Esophagus muscularis mucosa (tissue), 4 donors: Measurements from ENCODE around the gene ATF3. TPM values are rescaled to one million over a fixed set of nuclear protein-coding genes. Genes with fewer than 3 reads are reported as not detected.

Experiments used
- DNase-seq: peaks from one replicate; pipeline ENCODE4 v3.0.0-alpha.2; 2017; ENCODE audit errors: extremely low spot score
- H3K27ac ChIP-seq, 4 donors: fragments of 200-600 bp; sonication (generic); replicated peaks in 1 of 4; 1 replicate in 3 of 4; 2 replicates in 1 of 4; pipeline ENCODE4 v1.5.1; 2016 to 2019; ENCODE audit warnings: mild to moderate bottlenecking in 1 of 4
- H3K27me3 ChIP-seq, 4 donors: fragments of 200-600 bp; sonication (generic); one replicate each; pipeline versions ENCODE4 v1.5.1 to v1.6.0; 2016 to 2019
- H3K36me3 ChIP-seq, 4 donors: fragments of 200-600 bp; sonication (generic); one replicate each; pipeline ENCODE4 v1.5.1; 2016 to 2019
- H3K4me1 ChIP-seq, 4 donors: fragments of 200-600 bp; sonication (generic); one replicate each; pipeline ENCODE4 v1.5.1; 2016 to 2019
- H3K4me3 ChIP-seq, 4 donors: fragments of 200-600 bp; sonication (generic); 1 replicate in 2 of 4; 2 replicates in 2 of 4; pipeline ENCODE4 v1.5.1; 2016 to 2019; ENCODE audit warnings: mild to moderate bottlenecking in 4 of 4, moderate library complexity in 1 of 4
- H3K9me3 ChIP-seq, 4 donors: fragments of 200-600 bp; sonication (generic); 1 replicate in 3 of 4; 2 replicates in 1 of 4; pipeline ENCODE4 v1.5.1; 2016 to 2019
- CTCF ChIP-seq, 3 experiments: fragments of 200-600 bp in 2 of 3; fragments of 450-650 bp in 1 of 3; sonication (generic) in 2 of 3; IDR thresholded peaks; one replicate each; pipeline ENCODE4 v1.5.1; 2017 to 2019; ENCODE audit warnings: antibody characterized with exemption in 3 of 3, mild to moderate bottlenecking in 2 of 3, moderate library complexity in 1 of 3
- EP300 ChIP-seq: sonication (generic); formaldehyde crosslinking; IDR thresholded peaks from one replicate; pipeline ENCODE4 v1.6.1; 2017; ENCODE audit warnings: antibody characterized with exemption
- POLR2A ChIP-seq: fragments of 450-650 bp; IDR thresholded peaks from one replicate; pipeline ENCODE4 v1.6.1; 2017; ENCODE audit warnings: antibody characterized with exemption, moderate library complexity, mild to moderate bottlenecking, low read depth
- POLR2AphosphoS5 ChIP-seq, 2 donors: sonication (generic); formaldehyde crosslinking; IDR thresholded peaks; one replicate each; pipeline ENCODE4 v1.6.1; 2017; ENCODE audit warnings: antibody characterized with exemption in 2 of 2
- WGBS: methylation state at CpG from one replicate; pipeline ENCODE4 v1.1.5; 2018; 5-methylcytosine and 5-hydroxymethylcytosine counted together
- intact Hi-C: fragments of 100-400 bp; cut with DNase I; formaldehyde crosslinking; loops from one replicate; pipeline ENCODE4 v1.15.1; 2023
- total RNA-seq, 4 donors: library from RNA; depleted of rRNA; stranded (reverse); fragments of >200 nt; gene quantifications; one replicate each; pipeline versions ENCODE4 v1.1.0 to v1.2.1, GENCODE V29; 2016

Gene ATF3
- total RNA-seq, 4 donors from 2014 or later: 2.9 to 29.7 (median 3.7) TPM

DNA sequence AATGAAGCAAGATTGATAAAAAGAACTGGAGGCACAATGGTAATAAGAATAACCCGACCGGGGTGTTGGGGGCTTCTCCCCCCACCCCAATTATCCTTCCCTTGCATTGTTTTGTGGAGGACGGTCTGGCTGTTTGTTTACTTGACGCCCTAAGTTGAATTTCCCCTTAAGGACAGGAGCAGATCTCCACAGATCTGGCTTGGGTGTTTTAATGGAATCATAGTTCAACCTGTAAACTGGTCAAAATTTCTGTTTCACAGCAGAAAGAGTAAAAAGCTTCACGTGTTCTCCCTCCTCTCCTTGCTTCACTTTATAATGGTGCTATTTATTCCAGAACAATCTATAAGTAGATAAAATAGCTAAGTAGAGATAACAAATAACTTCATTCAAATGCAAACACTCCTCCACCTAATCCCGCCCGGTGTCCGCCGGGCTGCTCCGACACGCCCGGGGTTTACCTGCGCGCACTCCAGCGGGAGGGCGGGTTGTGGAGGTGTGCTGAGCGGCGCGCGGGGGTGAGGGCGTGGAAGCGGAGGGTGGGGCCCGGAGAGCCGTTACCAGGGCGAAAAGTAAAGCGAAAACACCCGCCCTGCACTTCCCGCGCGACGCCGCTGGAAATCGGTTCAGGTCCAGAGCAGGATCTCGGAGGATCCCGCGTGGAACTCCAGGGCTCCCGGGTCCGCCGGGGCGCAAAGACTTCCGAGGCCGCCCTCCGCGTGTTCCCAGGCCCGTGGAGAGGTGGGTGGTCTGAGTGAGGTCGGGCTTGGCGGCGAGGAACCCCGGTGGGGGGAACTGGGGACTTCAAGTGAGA, 2.0 kb upstream of the ATF3 start:
- TF ChIP-seq POLR2A (peak; percentile 25), CTCF (IDR thresholded peaks at IDR 0.05) (peak in 1 of 3 experiments; percentile 18), POLR2AphosphoS5 (IDR thresholded peaks at IDR 0.05) (peak in 1 of 2 donors; percentile 67), EP300 (no peak)
- Histone ChIP-seq H3K27ac (peak overlapping the region in 2 of 4 donors; percentile 98 to 100), H3K27me3 (peaks cover 0 to 38% (median 20%) of the 10 kb centered on the region in 4 donors), H3K9me3 (no peaks in the 10 kb centered on the region), H3K4me1 (peaks cover 40 to 54% (median 48%) of the 10 kb centered on the region in 4 donors), H3K36me3 (no peaks in the 10 kb centered on the region), H3K4me3 (peak overlapping the region; percentile 69 to 90 (median 83))
- 3% methylated on average over 39 of the region's 49 CpGs for WGBS
- DNase-seq: no peak
- intact Hi-C loops: loop anchor here (5.0 kb wide), 2 partner anchors 39 to 129 kb away; no protein-coding TSS in a partner anchor

DNA sequence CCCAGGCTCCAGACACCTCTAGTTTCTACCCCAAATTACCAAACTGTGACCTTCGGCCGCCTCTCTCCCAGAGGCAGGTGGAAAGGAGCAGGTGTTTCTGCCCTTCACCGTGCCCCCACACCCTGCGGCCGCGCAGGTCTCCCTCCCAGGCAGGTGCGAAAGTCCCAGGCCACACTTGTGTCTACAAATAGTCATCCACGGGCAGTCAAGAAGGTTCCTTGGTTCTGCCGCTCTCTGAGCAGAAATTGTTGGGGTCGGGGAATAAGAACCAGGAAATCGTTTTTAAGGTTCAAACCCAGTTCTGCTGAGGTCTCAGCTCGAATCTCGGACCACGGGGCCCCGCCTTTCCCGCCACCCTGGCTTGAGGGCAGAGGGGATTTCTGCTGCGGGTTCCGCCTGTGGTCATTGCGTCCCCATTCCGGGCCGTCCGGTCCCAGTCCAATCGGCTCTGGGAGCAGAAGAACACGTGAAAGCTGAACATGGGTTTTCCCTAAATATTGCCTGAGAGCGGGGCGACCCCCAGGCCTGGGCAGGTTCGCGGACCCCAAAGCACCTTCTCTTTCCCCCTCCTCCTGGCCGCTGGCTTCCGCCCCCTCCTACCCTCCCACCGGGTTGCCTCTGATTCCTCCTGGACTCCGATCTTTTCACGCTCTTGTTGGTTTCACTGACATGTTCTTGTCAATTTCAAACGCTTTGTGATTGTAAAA, 1.2 kb upstream of the ATF3 start:
- peak overlapping the region; percentile 72 to 100 (median 98) for H3K27ac ChIP-seq
- no peak for TF ChIP-seq POLR2A
- TF ChIP-seq CTCF (IDR thresholded peaks at IDR 0.05): no peak
- peak in 1 of 2 donors; percentile 15 for TF ChIP-seq POLR2AphosphoS5 (IDR thresholded peaks at IDR 0.05)
- TF ChIP-seq EP300: no peak
- no peaks in the 10 kb centered on the region for H3K9me3 ChIP-seq
- WGBS: 3% methylated on average over 33 of the region's 34 CpGs
- H3K36me3 ChIP-seq: no peaks in the 10 kb centered on the region
- peak overlapping the region; percentile 69 to 90 (median 83) for H3K4me3 ChIP-seq
- DNase-seq: no peak
- peaks cover 0 to 34% (median 20%) of the 10 kb centered on the region in 4 donors for H3K27me3 ChIP-seq
- intact Hi-C loops: loop anchor here (5.0 kb wide), 2 partner anchors 40 to 130 kb away; no protein-coding TSS in a partner anchor
- H3K4me1 ChIP-seq: peaks cover 40 to 56% (median 48%) of the 10 kb centered on the region in 4 donors

- peak overlapping the region; percentile 69 to 90 (median 83) for H3K4me3 ChIP-seq
- intact Hi-C loops: loop anchor here (5.0 kb wide), 2 partner anchors 41 to 131 kb away; no protein-coding TSS in a partner anchor
- H3K27me3 ChIP-seq: peaks cover 0 to 33% (median 20%) of the 10 kb centered on the region in 4 donors
- H3K9me3 ChIP-seq: no peaks in the 10 kb centered on the region
- no peaks in the 10 kb centered on the region for H3K36me3 ChIP-seq
- H3K27ac ChIP-seq: peak overlapping the region; percentile 72 to 100 (median 98)
- TF ChIP-seq CTCF (IDR thresholded peaks at IDR 0.05) (no peak), POLR2AphosphoS5 (IDR thresholded peaks at IDR 0.05) (no peak), POLR2A (peak; percentile 40), EP300 (no peak)
- DNase-seq: no peak
- H3K4me1 ChIP-seq: peaks cover 40 to 56% (median 48%) of the 10 kb centered on the region in 4 donors
- WGBS: under 1% methylated on average over 31 of the region's 39 CpGs
Measured at GRCh38 chr1:212607913-212608391, 609 bp upstream of the ATF3 start.

- H3K9me3 ChIP-seq: no peaks in the 10 kb centered on the region
- intact Hi-C loops: loop anchor here (5.0 kb wide), 2 partner anchors 42 to 132 kb away; no protein-coding TSS in a partner anchor
- no peak for DNase-seq
- H3K4me1 ChIP-seq: peaks cover 40 to 56% (median 51%) of the 10 kb centered on the region in 4 donors
- no peaks in the 10 kb centered on the region for H3K36me3 ChIP-seq
- peaks cover 0 to 33% (median 20%) of the 10 kb centered on the region in 4 donors for H3K27me3 ChIP-seq
- under 1% methylated on average over 32 of the region's 75 CpGs for WGBS
- peak overlapping the region; percentile 98 to 100 (median 99) for H3K27ac ChIP-seq
- H3K4me3 ChIP-seq: peak overlapping the region; percentile 69 to 90 (median 83)
- TF ChIP-seq CTCF (IDR thresholded peaks at IDR 0.05) (peak; percentile 22 to 45 (median 41)), EP300 (no peak)
Measured at GRCh38 chr1:212608959-212609700, 569 bp downstream of the ATF3 start.
